Measurements from ENCODE around the gene NUP98. TPM values are rescaled to one million over a fixed set of nuclear protein-coding genes. Genes with fewer than 3 reads are reported as not detected.
A peak's percentile ranks its signal among the peaks of the same experiment; 100 is the strongest.
"Not testable (repeated sequence)": the region's sequence is repeated elsewhere in the genome, so short reads cannot be mapped to it uniquely, and the experiment has no call there.

The NUP98 gene
- total RNA-seq, 1 donor from 2014 or later: 94.8 TPM

DNA sequence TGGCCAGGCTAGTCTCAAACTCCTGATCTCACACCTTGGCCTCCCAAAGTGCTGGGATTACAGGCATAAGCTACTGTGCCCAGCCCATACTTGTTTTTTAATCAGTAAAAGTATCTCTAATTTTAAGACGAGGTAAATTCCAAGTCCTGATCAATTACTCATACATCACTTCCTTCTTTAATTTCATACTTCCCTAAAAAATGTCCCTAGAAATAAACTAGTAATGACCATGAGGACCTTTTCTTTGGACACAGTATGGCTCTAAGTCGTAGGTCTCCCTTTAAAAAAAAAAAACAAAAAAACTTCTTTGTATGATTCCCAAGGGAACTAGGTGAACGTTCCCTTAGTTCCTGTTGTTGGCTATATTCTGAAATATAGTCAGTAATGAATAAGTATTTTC is 29.8 kb downstream of the NUP98 start:
- Histone ChIP-seq H4K20me1 (ENCODE audit: low read depth) (no peaks in the 10 kb centered on the region), H3F3A (ENCODE audit: low read depth) (no peaks in the 10 kb centered on the region), H3K4me3 (no peak overlapping the region), H3K4me2 (no peak overlapping the region), H3K4me1 (no peaks in the 10 kb centered on the region), H3K79me2 (ENCODE audit: low read depth) (no peaks in the 10 kb centered on the region), H3K9ac (no peak overlapping the region), H3K27ac (no peak overlapping the region), H3K9me3 (ENCODE audit: low read depth) (no peaks in the 10 kb centered on the region), H3K36me3 (peaks cover 28% of the 10 kb centered on the region), H3K27me3 (no peaks in the 10 kb centered on the region), H2AFZ (replicated peaks) (no peak overlapping the region)
- no peak for TF ChIP-seq EZH2 (IDR thresholded peaks at IDR 0.05)
- no peak for TF ChIP-seq EZH2phosphoT487 (IDR thresholded peaks at IDR 0.05)
- TF ChIP-seq CTCF (IDR thresholded peaks at IDR 0.05): no peak
- no peak overlapping the region for H3K27ac Mint-ChIP-seq
- H3K27me3 Mint-ChIP-seq (ENCODE audit: insufficient read depth, low read depth): peaks cover 3% of the 10 kb centered on the region
- H3K36me3 Mint-ChIP-seq: peaks cover 47% of the 10 kb centered on the region
- H3K9me3 Mint-ChIP-seq: no peaks in the 10 kb centered on the region
- H3K4me1 Mint-ChIP-seq: no peaks in the 10 kb centered on the region
- no peak for DNase-seq (ENCODE audit: low spot score)
- no peak overlapping the region for H3K4me3 Mint-ChIP-seq

DNA sequence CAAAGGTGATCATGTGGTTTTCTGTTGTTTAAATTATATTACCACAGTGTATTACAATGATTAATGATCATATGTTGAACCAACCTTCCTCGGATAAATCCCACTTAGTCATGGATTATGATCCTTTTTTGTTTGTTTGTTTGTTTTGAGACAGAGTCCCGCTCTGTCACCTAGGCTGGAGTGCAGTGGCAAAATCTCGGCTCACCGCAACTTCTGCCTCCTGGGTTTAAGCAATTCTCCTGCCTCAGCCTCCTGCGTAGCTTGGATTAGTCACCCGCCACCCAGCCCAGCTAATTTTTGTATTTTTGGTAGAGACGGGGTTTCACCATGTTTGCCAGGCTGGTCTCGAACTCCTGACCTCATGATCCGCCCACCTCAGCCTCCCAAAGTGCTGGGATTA is 30.5 kb downstream of the NUP98 start:
- H3K27me3 Mint-ChIP-seq (ENCODE audit: insufficient read depth, low read depth); H3F3A ChIP-seq (ENCODE audit: low read depth); H3K4me1 ChIP-seq; H3K9me3 Mint-ChIP-seq; H3K4me3 ChIP-seq; H2AFZ ChIP-seq (replicated peaks); H3K27ac Mint-ChIP-seq; H3K4me2 ChIP-seq; DNase-seq (ENCODE audit: low spot score); H3K27me3 ChIP-seq; H3K9ac ChIP-seq; H3K27ac ChIP-seq; H4K20me1 ChIP-seq (ENCODE audit: low read depth); H3K4me1 Mint-ChIP-seq; H3K4me3 Mint-ChIP-seq; H3K9me3 ChIP-seq (ENCODE audit: low read depth); H3K79me2 ChIP-seq (ENCODE audit: low read depth): not testable (repeated sequence)
- H3K36me3 Mint-ChIP-seq: peaks cover 47% of the 10 kb centered on the region
- H3K36me3 ChIP-seq: peaks cover 32% of the 10 kb centered on the region

- no peak overlapping the region for H2AFZ ChIP-seq (replicated peaks)
- H3K4me3 Mint-ChIP-seq: no peak overlapping the region
- TF ChIP-seq EZH2phosphoT487 (IDR thresholded peaks at IDR 0.05) (no peak), CTCF (IDR thresholded peaks at IDR 0.05) (no peak), EZH2 (IDR thresholded peaks at IDR 0.05) (no peak)
- H3K27ac Mint-ChIP-seq: no peak overlapping the region
- no peak overlapping the region for H3K4me2 ChIP-seq
- H3F3A ChIP-seq (ENCODE audit: low read depth): no peaks in the 10 kb centered on the region
- no peaks in the 10 kb centered on the region for H3K4me1 ChIP-seq
- no peaks in the 10 kb centered on the region for H3K79me2 ChIP-seq (ENCODE audit: low read depth)
- H3K9me3 Mint-ChIP-seq: no peaks in the 10 kb centered on the region
- no peaks in the 10 kb centered on the region for H3K27me3 ChIP-seq
- DNase-seq (ENCODE audit: low spot score): no peak
- H3K27me3 Mint-ChIP-seq (ENCODE audit: insufficient read depth, low read depth): no peaks in the 10 kb centered on the region
- H4K20me1 ChIP-seq (ENCODE audit: low read depth): no peaks in the 10 kb centered on the region
- H3K9ac ChIP-seq: no peak overlapping the region
- peaks cover 43% of the 10 kb centered on the region for H3K36me3 Mint-ChIP-seq
- H3K36me3 ChIP-seq: peaks cover 42% of the 10 kb centered on the region
- no peak overlapping the region for H3K27ac ChIP-seq
- no peaks in the 10 kb centered on the region for H3K4me1 Mint-ChIP-seq
- no peak overlapping the region for H3K4me3 ChIP-seq
- no peaks in the 10 kb centered on the region for H3K9me3 ChIP-seq (ENCODE audit: low read depth)
Measured at GRCh38 chr11:3764266-3764665, 33.1 kb downstream of the NUP98 start.

GRCh38 chr11:3755151-3755550 is 42.2 kb downstream of the NUP98 start:
- peaks cover 36% of the 10 kb centered on the region for H3K36me3 Mint-ChIP-seq
- Histone ChIP-seq H4K20me1 (ENCODE audit: low read depth) (no peaks in the 10 kb centered on the region), H3K4me1 (no peaks in the 10 kb centered on the region), H3K27ac (no peak overlapping the region), H3K79me2 (ENCODE audit: low read depth) (peaks cover 3% of the 10 kb centered on the region), H3K4me3 (no peak overlapping the region), H3F3A (ENCODE audit: low read depth) (no peaks in the 10 kb centered on the region), H3K4me2 (no peak overlapping the region), H3K36me3 (peaks cover 29% of the 10 kb centered on the region), H2AFZ (replicated peaks) (no peak overlapping the region), H3K9me3 (ENCODE audit: low read depth) (no peaks in the 10 kb centered on the region), H3K9ac (no peak overlapping the region), H3K27me3 (no peaks in the 10 kb centered on the region)
- H3K27me3 Mint-ChIP-seq (ENCODE audit: insufficient read depth, low read depth): peaks cover 2% of the 10 kb centered on the region
- TF ChIP-seq EZH2phosphoT487 (IDR thresholded peaks at IDR 0.05) (no peak), EZH2 (IDR thresholded peaks at IDR 0.05) (no peak), CTCF (IDR thresholded peaks at IDR 0.05) (no peak)
- no peaks in the 10 kb centered on the region for H3K4me1 Mint-ChIP-seq
- H3K9me3 Mint-ChIP-seq: no peaks in the 10 kb centered on the region
- H3K27ac Mint-ChIP-seq: peak overlapping the region; percentile 33
- no peak overlapping the region for H3K4me3 Mint-ChIP-seq
- DNase-seq (ENCODE audit: low spot score): no peak
